ENCODE results near the gene RIPPLY3.
A peak's percentile ranks its signal among the peaks of the same experiment; 100 is the strongest.
"Not testable (repeated sequence)": the region's sequence is repeated elsewhere in the genome, so short reads cannot be mapped to it uniquely, and the experiment has no call there.

RIPPLY3 gene

DNA sequence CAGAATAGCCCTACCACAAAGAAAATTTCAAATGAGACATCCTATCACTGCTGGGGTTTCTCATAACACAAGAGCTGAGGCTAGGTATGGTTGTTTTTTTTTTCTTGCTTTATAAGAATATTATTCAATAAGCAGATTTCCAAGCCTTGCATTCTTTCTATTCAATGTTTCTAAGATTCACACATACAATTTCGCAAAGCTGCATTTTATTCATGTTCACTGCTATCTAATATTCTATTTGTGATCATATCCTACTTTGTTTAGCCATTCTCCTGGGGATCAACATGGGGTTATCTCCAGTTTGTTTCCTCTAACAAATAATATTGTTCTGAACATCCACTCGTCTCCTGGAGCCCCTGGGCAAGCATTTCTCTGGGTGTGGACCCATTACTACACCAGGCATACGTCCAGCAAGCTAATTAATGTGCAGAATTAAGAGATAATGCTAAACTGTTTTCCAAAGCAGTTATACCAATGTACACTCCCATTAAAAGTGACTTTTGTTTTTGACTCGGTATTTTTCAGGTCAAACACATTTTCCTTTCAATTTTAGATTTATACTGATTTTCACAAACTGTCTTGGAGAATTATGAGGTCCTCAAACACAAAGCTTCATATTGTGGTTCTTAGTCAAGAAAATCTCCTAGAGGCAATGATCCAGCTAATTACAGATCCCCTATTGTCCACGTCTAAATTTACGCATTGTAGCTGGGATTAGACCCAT is 24.4 kb upstream of the RIPPLY3 start:
- DNase-seq = no peak

DNA sequence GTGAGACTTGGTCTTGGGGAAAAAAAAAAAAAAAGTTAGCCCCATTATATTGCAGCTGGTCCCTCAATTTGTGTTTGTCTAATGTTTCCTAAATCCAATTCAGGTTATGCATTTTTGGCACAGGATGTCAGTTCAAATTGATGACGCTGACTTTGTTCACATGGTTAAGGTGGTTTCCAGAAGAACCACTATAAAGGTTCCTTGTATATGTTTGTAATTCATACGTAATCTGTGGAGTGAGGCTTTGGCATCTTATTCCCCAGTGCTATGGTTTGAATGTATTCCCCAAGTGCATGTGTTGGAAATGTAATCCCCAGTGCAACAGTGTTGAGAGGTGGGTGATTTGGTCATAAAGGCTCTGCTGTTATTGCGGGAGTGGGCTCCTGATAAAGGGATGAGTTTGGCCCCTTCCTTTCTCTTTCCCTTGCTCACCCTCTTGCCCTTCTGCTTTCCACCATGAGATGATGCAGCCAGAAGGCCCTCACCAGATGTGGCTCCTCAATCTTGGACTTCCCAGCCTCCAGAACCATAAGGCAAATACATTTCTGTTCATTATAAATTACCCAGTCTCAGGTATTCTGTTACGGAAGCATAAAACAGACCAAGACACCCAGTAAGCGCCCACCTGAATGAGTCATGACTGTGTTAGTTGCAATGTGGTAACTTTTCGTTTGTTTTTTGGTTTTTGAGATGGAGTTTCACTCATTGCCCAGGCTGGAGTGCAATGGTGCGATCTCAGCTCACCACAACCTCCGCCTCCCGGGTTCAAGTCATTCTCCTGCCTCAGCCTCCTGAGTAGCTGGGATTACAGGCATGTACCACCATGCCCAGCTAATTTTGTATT is 20.5 kb upstream of the RIPPLY3 start:
- no peak for DNase-seq

DNA sequence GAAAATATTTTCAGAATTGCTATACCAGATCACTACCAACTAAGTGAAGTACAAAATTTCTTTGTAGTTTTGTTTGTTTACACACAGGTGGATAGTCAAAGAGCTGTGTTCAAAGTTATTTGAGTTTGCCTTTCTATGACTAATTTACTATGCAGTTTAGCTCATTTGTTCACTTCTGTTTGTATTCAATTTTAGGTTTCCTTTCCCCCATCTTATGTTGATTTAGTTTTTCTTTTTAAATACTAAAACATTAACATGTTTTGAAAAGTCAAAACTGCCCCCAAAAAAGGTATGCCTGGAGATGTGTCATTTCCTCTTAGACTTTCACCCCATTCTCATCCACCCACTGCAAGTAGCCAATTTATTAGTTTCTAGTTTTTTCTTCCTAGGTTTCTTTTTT is 18.7 kb upstream of the RIPPLY3 start:
- no peak for DNase-seq

DNA sequence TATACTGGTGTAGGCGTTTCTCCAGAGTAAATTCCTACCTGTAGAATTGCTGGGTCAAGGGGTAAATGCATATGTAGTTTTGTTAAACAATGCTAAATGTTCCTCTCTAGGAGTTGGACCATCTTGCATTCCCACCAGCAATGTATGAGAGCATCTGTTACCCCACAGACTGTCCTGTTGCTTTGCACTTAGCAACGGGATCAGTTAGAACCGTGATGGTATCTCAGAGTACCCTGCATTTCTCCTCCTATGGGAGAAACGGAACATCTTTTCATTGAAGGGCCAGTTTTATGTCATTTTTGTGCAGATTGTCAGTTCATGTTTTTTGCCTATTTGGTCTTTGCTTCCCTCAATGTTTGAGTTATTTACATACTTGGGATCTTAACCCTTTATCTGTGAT is 18.0 kb upstream of the RIPPLY3 start:
- no peak for DNase-seq

DNA sequence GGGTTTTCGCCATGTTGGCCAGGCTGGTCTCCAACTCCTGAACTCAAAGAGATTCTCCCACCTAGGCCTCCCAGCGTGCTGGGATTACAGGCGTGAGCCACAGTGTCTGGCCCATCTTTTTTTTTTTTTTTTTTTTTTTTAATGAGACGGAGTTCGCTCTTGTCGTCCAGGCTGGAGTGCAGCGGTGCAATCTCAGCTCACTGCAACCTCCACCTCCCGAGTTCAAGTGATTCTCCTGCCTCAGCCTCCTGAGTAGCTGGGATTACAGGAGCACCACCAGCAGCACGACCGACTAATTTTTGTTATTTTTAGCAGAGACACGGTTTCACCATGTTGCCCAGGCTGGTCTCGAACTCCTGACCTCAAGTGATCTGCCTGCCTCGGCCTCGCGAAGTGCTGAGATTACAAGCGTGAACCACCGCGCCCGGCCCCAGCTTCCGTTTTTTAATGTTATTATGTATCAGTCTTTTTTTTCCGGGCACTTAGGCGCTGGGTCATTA is 17.3 kb upstream of the RIPPLY3 start:
- not testable (repeated sequence) for DNase-seq

DNA sequence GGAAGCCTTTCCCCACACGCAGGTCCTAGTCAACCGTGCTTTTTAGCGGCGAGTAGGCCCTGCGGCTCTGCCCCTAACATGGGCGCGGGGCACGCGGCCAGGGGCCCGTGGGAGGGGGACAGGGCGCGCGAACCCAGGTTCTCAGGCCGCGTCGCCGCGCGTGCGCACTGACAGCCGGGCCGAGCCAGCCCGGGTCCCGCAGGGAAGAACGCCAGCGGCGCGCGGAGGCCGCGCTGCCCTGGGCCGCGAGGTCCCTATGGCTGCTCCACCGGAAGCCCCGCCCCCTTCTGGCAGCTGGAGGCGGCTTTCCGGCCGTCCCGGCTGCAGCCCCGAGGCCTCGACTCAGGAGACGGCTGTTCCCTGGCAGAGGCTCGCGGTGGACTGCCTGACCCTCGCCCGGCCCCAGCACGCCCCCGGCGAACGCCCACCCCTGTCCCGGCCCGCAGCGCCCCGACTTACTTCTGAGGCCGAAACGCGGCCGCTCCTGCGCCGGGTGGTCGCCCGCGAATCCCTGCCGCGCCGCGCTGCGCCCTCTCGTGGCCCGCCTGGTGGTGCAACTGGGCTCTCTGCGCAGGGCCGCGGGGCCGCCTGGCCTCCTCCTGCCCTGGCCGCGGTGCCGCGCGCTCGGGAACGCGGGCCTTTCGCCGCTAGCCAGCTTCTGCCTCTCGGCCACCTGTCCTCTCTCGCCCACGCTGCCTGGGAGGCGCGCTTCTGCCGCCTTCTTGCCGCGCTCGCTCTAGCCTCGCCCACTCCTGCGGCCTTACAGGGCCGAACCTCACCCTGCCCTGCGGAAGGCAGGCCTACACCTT is 16.6 kb upstream of the RIPPLY3 start:
- DNase-seq = peak; percentile 88 to 90

DNA sequence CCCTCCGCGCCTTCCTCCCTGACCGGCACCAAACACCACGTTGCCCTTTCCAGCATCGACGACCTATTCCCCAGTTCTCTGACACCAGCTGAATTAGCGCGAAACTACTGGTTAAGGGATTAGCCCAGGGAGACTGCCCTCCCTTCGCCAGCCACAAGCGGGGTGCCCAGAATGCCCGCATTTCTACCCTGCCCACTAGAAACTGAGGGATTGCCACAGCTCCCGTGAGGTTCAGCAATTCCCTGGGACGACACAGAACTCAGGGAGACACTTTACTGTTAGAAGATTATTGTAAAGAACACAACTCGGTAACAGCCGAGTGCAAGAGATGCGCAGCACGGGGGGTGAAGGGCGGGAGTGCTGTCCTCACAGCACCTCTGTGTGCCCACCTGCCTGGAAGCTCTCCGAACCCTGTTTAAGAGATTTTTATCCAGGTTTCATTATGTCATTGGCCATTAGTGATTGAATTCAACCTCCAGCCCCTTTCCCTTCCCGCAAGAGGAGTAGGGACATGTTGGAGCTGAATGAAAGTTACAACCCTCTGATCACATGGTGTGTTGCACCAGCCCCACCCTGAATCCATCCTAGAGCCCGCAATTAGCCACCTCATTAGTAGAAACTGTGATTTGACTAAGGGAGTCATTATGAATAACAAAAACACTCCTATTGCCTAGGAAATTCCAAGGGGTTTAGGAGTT is 15.8 kb upstream of the RIPPLY3 start:
- DNase-seq = no peak

DNA sequence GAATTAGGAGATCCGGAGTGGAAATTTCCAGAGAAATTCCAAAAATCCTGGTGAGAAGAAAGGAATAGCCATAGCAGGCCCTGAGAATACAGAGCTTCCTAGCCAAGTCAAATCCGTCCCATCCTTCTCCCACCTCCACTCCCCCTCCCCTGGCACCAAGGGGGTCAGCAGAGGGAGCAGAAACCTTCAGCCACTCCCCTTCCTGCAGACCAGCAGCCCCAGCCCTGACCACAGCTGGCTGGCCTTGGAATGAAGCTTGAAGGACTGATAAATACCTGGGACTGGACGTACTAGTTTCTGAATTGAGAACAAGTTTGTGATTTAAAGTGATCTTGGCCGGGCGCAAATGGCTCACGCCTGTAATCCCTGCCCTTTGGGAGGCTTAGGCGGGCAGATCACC is 13.8 kb upstream of the RIPPLY3 start:
- DNase-seq = no peak

DNA sequence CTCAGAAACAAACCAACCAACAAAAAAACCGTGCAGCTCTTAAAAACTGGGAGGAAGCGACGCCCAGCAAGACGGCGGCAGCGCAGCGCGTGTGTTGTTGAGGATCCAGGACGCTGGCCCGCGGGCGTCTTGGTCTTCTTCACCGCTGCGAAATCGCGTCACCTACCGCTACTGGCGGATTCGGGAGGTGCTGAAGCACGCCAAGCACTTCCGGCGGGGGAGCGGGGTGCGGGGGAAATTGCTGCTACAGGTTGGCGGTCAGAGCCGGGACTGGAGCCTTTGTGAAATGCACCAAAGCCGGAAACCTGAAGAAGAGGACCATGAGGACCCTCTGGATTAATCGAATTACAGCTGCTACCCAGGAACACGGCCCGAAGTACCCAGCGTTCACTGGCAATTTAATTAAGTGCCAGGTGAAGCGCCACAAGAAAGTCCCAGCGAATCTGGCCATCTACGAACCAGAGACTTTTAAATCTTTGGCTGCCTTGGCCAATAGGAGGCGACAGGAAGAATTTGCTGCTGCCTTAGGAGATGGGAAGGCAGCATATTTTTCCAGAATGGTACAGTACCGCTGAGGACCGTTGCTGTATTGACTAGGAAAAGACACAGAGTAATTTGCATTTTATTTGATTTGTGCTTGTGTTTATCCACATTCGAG is 11.9 kb upstream of the RIPPLY3 start:
- peak; percentile 45 to 50 for DNase-seq

DNA sequence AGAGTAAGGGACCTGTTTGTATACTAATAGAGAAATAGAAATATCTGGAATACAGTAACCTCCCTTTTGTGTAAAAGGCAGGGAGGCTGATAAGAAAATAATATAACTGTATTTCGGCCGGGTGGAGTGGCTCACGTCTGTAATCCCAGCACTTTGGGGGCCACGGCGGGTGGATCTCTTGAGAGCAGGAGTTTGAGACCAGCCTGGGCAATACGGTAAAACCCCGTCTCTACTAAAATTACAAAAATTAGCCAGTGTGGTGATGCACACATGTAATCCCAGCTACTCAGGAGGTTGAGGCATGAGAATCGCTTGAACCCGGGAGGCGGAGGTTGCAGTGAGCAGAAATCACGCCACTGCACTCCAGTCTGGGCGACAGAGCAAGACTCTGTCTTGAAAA is 11.2 kb upstream of the RIPPLY3 start:
- not testable (repeated sequence) for DNase-seq

DNA sequence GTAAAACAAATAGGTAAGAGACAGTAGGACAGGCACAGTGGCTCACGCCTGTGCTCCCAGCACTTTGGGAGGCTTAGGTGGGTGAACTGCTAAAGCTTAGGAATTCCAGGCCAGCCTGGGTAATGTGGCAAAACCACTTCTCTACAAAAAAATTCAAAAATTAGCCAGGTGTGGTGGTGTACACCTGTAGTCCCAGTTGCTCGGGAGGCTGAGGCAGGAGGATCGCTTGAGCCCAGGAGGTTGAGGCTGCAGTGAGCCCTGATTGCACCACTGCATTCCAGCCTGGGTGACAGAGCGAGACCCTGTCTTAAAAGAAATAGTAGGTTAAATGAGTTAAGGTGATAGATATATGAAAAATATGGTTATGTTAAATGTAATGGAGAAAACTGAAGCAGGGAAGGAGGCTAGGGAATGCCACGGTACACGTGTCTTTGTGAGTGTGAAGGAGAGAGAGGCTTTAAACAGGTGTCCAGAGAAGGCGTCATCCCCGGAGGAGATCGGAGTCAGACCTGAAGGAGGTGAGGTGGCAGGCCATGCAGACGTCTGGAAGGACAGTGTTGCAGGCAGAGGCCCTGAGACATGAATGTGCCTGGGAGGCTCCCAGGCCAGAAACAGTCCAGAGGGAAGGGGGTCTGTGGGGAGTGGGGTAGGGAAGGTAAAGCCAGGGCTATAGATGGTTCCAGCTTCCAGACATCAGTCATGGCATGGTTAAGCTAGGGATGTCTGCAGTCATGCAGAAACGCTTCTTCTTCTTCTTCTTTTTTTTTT is 7.2 kb upstream of the RIPPLY3 start:
- DNase-seq = no peak

DNA sequence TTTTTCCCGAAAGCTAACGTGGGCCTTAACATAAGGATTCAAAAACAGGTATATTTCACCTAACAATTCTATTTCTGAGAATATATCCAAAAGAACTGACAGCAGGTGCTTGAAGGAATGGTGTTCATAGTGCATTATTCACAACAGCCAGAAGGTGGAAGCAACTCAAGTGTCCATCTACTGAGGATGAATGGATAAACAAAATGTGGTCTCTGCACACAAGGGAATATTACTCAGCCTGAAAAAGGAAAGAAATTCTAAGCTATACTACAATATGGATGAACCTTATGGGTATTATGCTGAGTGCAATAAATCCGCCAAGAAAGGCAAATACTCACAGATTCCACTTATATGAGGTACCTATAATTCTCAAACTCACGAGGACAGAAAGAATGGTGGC is 6.1 kb upstream of the RIPPLY3 start:
- DNase-seq = no peak

DNA sequence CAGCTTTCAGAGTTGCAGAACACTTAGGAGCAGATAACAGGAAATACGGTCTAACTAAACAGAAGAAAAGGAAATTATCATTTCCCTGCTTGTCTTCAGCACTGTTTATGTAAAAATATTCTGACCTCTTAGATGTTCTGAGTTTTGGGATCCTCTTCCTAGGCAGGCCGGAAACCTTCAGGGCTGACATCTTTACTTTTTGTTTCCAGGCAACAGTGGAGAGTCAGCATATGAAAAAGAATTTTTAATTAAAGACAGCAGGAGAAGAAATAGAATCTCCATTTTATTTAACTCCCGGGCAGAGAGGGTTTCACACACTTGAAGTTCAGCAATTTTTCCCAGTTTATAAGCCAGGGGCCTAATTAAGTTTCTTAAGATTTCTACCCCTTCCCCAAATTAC is 5.1 kb upstream of the RIPPLY3 start:
- no peak for DNase-seq

DNA sequence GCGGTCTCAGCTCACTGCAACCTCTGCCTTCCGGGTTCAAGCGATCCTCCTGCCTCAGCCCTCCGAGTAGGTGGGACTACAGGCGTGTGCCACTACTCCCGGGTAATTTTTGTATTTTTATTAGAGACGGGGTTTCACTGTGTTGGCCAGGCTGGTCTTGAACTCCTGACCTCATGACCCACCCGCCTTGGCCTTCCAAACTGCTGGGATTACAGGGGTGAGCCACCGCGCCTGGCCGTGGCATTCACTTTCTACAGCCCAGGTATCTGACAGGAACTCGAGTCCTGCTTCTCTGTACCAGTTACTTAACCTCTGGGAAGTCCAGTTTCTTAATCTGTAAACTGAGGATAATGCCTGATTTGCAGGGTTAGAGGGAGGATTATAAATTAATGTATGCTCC is 3.7 kb upstream of the RIPPLY3 start:
- not testable (repeated sequence) for DNase-seq

DNA sequence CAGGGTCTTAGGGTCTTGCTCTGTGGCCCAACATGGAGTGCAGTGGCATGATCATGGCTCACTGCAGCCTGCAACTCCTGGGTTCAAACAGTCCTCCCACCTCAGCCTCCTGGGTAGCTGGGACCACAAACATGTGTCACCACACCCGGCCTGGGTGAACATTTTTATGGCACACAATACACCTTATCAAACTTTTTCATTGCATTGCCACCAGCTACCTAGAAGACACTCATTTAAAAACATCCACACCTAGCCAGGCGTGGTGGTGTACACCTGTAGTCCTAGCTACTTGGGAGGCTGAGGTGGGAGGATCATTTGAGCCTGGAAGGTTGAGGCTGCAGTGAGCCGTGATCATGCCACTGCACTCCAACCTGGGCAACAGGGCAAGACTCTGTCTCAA is 2.6 kb upstream of the RIPPLY3 start:
- DNase-seq = not testable (repeated sequence)

DNA sequence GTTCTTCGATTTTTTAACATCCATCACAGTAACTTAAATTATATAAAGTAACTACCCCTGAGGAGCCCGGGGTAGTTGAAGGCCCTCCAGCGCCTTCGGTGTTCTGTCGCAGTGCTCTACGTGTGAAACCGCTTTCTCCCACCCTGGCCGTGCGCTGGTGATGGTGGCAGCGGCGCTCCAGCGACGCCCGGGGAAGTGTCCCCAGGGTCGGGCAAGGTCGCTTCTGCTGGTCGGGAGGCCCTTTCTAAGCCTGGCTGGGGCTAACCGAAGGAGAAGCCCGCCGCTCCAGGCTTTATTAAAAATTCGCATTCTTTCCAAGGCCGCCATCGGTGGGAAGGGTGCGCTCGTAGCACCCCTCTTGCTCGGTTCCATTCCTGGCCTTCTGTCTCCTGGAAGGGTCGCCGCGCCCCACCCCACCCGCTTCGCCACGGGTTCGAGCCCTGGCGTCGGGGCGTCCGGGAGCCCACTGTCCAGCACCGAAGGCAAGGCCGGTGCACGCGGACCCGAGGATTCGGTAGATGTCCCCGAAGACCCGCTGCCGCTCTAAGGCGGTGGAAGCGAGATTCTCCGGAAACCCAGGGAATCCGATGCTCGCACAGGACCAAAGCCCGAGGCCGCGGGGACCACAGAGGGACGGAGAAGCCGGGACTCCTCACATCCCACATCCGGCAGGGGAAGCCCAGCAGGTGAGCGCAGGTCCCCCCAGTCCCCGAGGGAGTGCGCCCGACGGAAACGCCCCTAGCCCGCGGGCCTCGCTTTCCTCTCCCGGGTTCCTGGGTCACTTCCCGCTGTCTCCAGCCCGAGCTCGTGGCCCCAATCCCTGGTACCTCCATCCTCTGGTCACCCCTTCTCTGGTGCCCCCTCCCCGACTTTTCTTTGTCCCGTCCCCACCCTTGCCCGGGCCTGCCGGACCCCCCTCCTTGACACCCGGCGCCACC is 685 bp upstream of the RIPPLY3 start:
- DNase-seq = peak; percentile 12 to 21

DNA sequence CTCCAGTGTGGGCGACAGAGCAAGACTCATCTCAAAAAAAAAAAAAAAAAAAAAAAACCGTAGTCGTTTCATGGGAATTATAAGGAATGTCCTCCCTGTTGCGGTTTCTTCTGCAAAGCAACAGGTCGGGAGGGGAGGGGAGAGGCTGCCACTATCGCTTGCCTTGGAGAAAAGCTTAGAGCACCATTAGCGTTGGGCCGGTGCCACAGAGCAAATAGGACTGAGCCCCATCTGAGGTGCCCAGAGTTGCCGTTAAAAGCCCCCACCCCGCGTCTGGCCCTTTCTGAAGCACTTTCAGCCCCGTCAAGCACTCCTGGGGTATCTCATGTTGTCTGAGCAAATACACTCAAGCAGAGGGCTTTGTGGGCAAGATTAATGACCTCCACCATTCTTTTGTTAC is 2.2 kb downstream of the RIPPLY3 start:
- no peak for DNase-seq

DNA sequence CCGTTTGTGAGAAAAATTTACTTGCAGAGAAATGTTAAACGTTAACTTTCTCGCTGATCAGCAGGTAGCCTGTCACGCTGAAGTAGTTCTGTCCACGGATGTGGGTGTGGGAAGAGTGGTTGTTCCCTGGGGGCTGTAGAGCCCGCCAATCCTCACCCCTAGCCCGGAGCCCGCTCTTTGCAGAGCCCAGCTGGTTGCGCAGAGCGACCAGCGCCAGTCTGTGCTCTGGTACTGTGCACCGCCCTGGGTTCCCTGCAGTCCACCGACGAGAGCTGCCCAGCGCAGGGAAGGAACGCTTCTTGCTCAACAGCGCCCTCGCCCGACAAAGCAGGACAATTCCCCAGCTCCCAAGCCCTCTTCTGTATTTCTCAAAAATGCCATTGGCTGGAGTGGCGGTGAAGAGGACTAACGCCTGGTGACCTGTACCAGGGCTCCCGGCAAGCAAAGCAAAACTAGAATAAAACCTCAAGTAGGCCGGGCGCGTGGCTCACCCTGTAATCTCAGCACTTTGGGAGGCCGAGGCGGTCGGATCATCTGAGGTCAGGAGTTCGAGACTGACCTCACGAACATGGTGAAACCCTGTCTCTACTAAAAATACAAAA is 3.3 kb downstream of the RIPPLY3 start:
- DNase-seq = peak; percentile 85 to 89

DNA sequence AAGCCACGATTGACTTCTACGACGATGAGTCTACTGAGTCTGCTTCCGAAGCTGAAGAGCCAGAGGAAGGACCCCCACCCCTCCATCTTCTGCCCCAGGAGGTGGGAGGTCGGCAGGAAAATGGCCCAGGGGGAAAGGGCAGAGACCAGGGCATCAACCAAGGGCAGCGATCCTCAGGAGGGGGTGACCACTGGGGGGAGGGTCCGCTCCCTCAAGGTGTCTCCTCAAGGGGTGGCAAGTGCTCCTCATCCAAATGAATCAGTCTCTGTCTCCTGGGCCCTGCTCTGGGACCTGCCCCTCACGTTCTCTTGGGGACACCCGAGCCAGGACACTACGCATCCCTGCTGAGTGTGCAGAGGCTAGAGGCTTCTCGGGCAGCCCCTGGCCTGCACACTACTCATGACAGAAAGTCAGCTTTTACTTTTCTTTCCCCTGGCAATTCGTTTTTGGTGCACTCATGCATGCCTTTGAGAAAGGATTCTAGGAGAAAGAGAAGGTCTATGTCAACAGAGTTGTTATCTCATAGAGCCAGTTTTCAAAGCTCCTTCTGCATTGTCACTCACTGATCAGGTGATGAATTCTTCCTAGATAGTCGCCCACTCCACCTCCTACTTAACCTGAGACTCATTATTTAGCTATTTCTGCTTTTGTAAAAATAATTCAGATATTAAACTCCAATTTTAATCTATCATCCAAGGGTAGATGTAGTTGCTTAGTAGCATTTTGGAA is 11.6 kb downstream of the RIPPLY3 start:
- DNase-seq = no peak
